Esophagus muscularis mucosa (tissue), 4 donors: ENCODE results near the gene ZNF239. TPM values are rescaled to one million over a fixed set of nuclear protein-coding genes. Genes with fewer than 3 reads are reported as not detected.
"Not testable (repeated sequence)": the region's sequence is repeated elsewhere in the genome, so short reads cannot be mapped to it uniquely, and the experiment has no call there.

ENCODE experiments used
- DNase-seq: peaks from one replicate; pipeline ENCODE4 v3.0.0-alpha.2; 2017; ENCODE audit errors: extremely low spot score
- H3K27ac ChIP-seq, 4 donors: fragments of 200-600 bp; sonication (generic); replicated peaks in 1 of 4; 1 replicate in 3 of 4; 2 replicates in 1 of 4; pipeline ENCODE4 v1.5.1; 2016 to 2019; ENCODE audit warnings: mild to moderate bottlenecking in 1 of 4
- H3K27me3 ChIP-seq, 4 donors: fragments of 200-600 bp; sonication (generic); one replicate each; pipeline versions ENCODE4 v1.5.1 to v1.6.0; 2016 to 2019
- H3K36me3 ChIP-seq, 4 donors: fragments of 200-600 bp; sonication (generic); one replicate each; pipeline ENCODE4 v1.5.1; 2016 to 2019
- H3K4me1 ChIP-seq, 4 donors: fragments of 200-600 bp; sonication (generic); one replicate each; pipeline ENCODE4 v1.5.1; 2016 to 2019
- H3K4me3 ChIP-seq, 4 donors: fragments of 200-600 bp; sonication (generic); 1 replicate in 2 of 4; 2 replicates in 2 of 4; pipeline ENCODE4 v1.5.1; 2016 to 2019; ENCODE audit warnings: mild to moderate bottlenecking in 4 of 4, moderate library complexity in 1 of 4
- H3K9me3 ChIP-seq, 4 donors: fragments of 200-600 bp; sonication (generic); 1 replicate in 3 of 4; 2 replicates in 1 of 4; pipeline ENCODE4 v1.5.1; 2016 to 2019
- EP300 ChIP-seq: sonication (generic); formaldehyde crosslinking; IDR thresholded peaks from one replicate; pipeline ENCODE4 v1.6.1; 2017; ENCODE audit warnings: antibody characterized with exemption
- POLR2A ChIP-seq: fragments of 450-650 bp; IDR thresholded peaks from one replicate; pipeline ENCODE4 v1.6.1; 2017; ENCODE audit warnings: antibody characterized with exemption, moderate library complexity, mild to moderate bottlenecking, low read depth
- POLR2AphosphoS5 ChIP-seq, 2 donors: sonication (generic); formaldehyde crosslinking; IDR thresholded peaks; one replicate each; pipeline ENCODE4 v1.6.1; 2017; ENCODE audit warnings: antibody characterized with exemption in 2 of 2
- WGBS: methylation state at CpG from one replicate; pipeline ENCODE4 v1.1.5; 2018; 5-methylcytosine and 5-hydroxymethylcytosine counted together
- intact Hi-C: fragments of 100-400 bp; cut with DNase I; formaldehyde crosslinking; loops from one replicate; pipeline ENCODE4 v1.15.1; 2023
- total RNA-seq, 4 donors: library from RNA; depleted of rRNA; stranded (reverse); fragments of >200 nt; gene quantifications; one replicate each; pipeline versions ENCODE4 v1.1.0 to v1.2.1, GENCODE V29; 2016
- TF ChIP-seq, protein P1 (sequence below), 3 experiments: fragments of 200-600 bp in 2 of 3; fragments of 450-650 bp in 1 of 3; sonication (generic) in 2 of 3; IDR thresholded peaks; one replicate each; pipeline ENCODE4 v1.5.1; 2017 to 2019; ENCODE audit warnings: antibody characterized with exemption in 3 of 3, mild to moderate bottlenecking in 2 of 3, moderate library complexity in 1 of 3

The ZNF239 gene
- total RNA-seq, 4 donors from 2014 or later: 2.9 to 5.6 (median 5.2) TPM

GRCh38 chr10:43616697-43617370 lies 42.4 kb upstream of the ZNF239 start:
- WGBS: 97% methylated on average over 6 of the region's 6 CpGs
- Histone ChIP-seq H3K9me3 (peaks cover 0 to 14% (median 7%) of the 10 kb centered on the region in 4 donors), H3K27ac (no peak overlapping the region), H3K27me3 (no peaks in the 10 kb centered on the region), H3K36me3 (peaks cover 12 to 42% (median 17%) of the 10 kb centered on the region in 4 donors), H3K4me1 (no peaks in the 10 kb centered on the region), H3K4me3 (no peak overlapping the region)
- no peak for TF ChIP-seq POLR2AphosphoS5 (IDR thresholded peaks at IDR 0.05)
- TF ChIP-seq, protein P1, sequence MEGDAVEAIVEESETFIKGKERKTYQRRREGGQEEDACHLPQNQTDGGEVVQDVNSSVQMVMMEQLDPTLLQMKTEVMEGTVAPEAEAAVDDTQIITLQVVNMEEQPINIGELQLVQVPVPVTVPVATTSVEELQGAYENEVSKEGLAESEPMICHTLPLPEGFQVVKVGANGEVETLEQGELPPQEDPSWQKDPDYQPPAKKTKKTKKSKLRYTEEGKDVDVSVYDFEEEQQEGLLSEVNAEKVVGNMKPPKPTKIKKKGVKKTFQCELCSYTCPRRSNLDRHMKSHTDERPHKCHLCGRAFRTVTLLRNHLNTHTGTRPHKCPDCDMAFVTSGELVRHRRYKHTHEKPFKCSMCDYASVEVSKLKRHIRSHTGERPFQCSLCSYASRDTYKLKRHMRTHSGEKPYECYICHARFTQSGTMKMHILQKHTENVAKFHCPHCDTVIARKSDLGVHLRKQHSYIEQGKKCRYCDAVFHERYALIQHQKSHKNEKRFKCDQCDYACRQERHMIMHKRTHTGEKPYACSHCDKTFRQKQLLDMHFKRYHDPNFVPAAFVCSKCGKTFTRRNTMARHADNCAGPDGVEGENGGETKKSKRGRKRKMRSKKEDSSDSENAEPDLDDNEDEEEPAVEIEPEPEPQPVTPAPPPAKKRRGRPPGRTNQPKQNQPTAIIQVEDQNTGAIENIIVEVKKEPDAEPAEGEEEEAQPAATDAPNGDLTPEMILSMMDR (IDR thresholded peaks at IDR 0.05): no peak
- TF ChIP-seq POLR2A: no peak
- no peak for TF ChIP-seq EP300
- intact Hi-C loops: no loop called here
- DNase-seq: no peak

DNA sequence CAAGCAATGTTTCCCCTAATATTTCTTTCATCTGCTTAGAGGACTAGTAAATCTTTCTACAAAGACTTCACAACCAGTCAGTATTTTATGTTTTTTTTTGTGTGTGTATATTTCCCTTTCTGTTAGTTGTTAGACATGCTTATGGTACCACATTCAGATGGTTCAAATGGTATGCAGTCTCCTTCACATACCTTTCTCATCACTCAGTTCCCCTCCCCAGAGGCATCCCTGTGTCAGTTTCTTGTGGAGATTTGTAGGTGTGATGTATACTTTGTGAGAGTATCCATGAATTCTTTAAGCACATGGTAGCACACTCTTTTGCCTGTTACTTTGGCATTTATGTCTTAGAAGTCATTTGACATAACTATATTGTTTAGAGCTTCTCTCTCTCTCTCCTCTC lies 36.2 kb upstream of the ZNF239 start:
- no peak overlapping the region for H3K4me3 ChIP-seq
- no peaks in the 10 kb centered on the region for H3K27me3 ChIP-seq

GRCh38 chr10:43607199-43607573 lies 32.8 kb upstream of the ZNF239 start:
- H3K9me3 ChIP-seq: no peaks in the 10 kb centered on the region
- H3K36me3 ChIP-seq: peaks cover 10 to 34% (median 12%) of the 10 kb centered on the region in 4 donors
- H3K4me1 ChIP-seq: peaks cover 3 to 13% (median 12%) of the 10 kb centered on the region in 4 donors
- H3K4me3 ChIP-seq: peak overlapping the region; percentile 81 to 91 (median 90)
- 95% methylated on average over 7 of the region's 10 CpGs for WGBS
- peak; percentile 64 for DNase-seq
- H3K27me3 ChIP-seq: no peaks in the 10 kb centered on the region
- peak overlapping the region in 1 of 4 donors; percentile 82 for H3K27ac ChIP-seq
- intact Hi-C loops: no loop called here
- TF ChIP-seq POLR2A (no peak), EP300 (no peak), POLR2AphosphoS5 (IDR thresholded peaks at IDR 0.05) (no peak)
- TF ChIP-seq, protein P1 (IDR thresholded peaks at IDR 0.05): no peak

More for the DNA sequence above, 36.2 kb upstream of the ZNF239 start:
- Histone ChIP-seq H3K27ac (no peak overlapping the region), H3K36me3 (peaks cover 10 to 61% (median 14%) of the 10 kb centered on the region in 4 donors), H3K9me3 (no peaks in the 10 kb centered on the region), H3K4me1 (peaks cover 3 to 12% (median 11%) of the 10 kb centered on the region in 4 donors)
- TF ChIP-seq POLR2AphosphoS5 (IDR thresholded peaks at IDR 0.05): no peak
- intact Hi-C loops: no loop called here
- no peak for DNase-seq

- Histone ChIP-seq H3K9me3 (no peaks in the 10 kb centered on the region), H3K4me3 (peak within 1 kb of the TSS; percentile 81 to 91 (median 90)), H3K4me1 (peaks cover 3 to 13% (median 12%) of the 10 kb centered on the region in 4 donors), H3K27me3 (no peaks in the 10 kb centered on the region), H3K27ac (peak within 1 kb of the TSS; percentile 64 to 82 (median 70)), H3K36me3 (peaks cover 10 to 33% (median 12%) of the 10 kb centered on the region in 4 donors)
- peak; percentile 92 for DNase-seq
- TF ChIP-seq, protein P1 (IDR thresholded peaks at IDR 0.05): peak in 1 of 3 experiments; percentile 32
- peak; percentile 62 to 75 for TF ChIP-seq POLR2AphosphoS5 (IDR thresholded peaks at IDR 0.05)
- no peak for TF ChIP-seq POLR2A
- TF ChIP-seq EP300: no peak
- intact Hi-C loops: no loop called here
- WGBS: 3% methylated on average over 5 of the region's 58 CpGs
Observed at GRCh38 chr10:43606323-43607198, 32.1 kb upstream of the ZNF239 start, which contains the start of gene ZNF485. ZNF485 (plus strand) TSS chr10:43606438; CDS start chr10:43607051, 613 bp downstream.

DNA sequence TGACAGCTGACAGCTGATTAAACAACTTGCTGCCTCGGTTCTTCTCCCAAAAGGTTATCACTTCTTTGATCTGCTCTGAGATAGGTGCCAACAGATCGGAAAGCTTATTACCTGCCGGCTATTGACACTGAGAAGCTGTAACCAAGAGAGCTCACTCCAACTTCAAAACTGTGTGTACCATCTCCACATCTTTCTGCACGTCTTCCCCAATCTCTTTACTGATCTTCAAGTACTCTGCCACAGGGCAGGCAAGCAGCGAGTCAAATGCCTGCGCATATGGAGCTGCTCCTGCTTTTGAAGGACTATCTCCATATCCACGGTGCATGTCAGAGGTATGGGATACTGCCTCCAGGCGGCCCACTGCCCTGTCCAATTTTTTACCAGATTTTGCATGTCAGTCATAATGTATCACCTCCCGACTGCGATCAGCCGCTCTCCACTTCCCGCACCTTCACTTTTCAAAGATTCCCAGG lies 31.5 kb upstream of the ZNF239 start:
- WGBS: 50% methylated on average over 12 of the region's 12 CpGs
- no peaks in the 10 kb centered on the region for H3K9me3 ChIP-seq
- H3K27ac ChIP-seq: peak overlapping the region; percentile 64 to 82 (median 70)
- H3K36me3 ChIP-seq: peaks cover 6 to 27% (median 10%) of the 10 kb centered on the region in 4 donors
- peak overlapping the region; percentile 81 to 91 (median 90) for H3K4me3 ChIP-seq
- TF ChIP-seq, protein P1 (IDR thresholded peaks at IDR 0.05): no peak
- TF ChIP-seq EP300: no peak
- TF ChIP-seq POLR2A: no peak
- no peak for TF ChIP-seq POLR2AphosphoS5 (IDR thresholded peaks at IDR 0.05)
- H3K27me3 ChIP-seq: no peaks in the 10 kb centered on the region
- intact Hi-C loops: no loop called here
- DNase-seq: peak; percentile 14
- H3K4me1 ChIP-seq: peaks cover 3 to 13% (median 12%) of the 10 kb centered on the region in 4 donors

- DNase-seq, intact Hi-C loops, H3K27ac ChIP-seq, H3K4me3 ChIP-seq, H3K36me3 ChIP-seq, H3K4me1 ChIP-seq, H3K9me3 ChIP-seq, H3K27me3 ChIP-seq: not testable (repeated sequence)
- WGBS: 92% methylated on average over 6 of the region's 6 CpGs
Observed at GRCh38 chr10:43601576-43601975, 27.2 kb upstream of the ZNF239 start.
